ENCODE data around the gene TRPM4.

- TF ChIP-seq, protein P1, sequence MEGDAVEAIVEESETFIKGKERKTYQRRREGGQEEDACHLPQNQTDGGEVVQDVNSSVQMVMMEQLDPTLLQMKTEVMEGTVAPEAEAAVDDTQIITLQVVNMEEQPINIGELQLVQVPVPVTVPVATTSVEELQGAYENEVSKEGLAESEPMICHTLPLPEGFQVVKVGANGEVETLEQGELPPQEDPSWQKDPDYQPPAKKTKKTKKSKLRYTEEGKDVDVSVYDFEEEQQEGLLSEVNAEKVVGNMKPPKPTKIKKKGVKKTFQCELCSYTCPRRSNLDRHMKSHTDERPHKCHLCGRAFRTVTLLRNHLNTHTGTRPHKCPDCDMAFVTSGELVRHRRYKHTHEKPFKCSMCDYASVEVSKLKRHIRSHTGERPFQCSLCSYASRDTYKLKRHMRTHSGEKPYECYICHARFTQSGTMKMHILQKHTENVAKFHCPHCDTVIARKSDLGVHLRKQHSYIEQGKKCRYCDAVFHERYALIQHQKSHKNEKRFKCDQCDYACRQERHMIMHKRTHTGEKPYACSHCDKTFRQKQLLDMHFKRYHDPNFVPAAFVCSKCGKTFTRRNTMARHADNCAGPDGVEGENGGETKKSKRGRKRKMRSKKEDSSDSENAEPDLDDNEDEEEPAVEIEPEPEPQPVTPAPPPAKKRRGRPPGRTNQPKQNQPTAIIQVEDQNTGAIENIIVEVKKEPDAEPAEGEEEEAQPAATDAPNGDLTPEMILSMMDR (IDR thresholded peaks at IDR 0.05), result no peak
- no peak for TF ChIP-seq POLR2A (IDR thresholded peaks at IDR 0.05)
Measured at GRCh38 chr19:49141352-49141751, 16.2 kb upstream of the TRPM4 start.
